GM12891 (cell line): ENCODE measurements around the gene FARP2.

Source experiments
- POLR2A ChIP-seq: IDR thresholded peaks from 2 replicates; pipeline ENCODE4 v1.6.1; 2011; ENCODE audit warnings: low read depth, low read length, control low read depth
- POLR2AphosphoS5 ChIP-seq: IDR thresholded peaks from 2 replicates; pipeline ENCODE4 v1.6.1; 2011; ENCODE audit warnings: low read depth, low read length, control low read depth
- POU2F2 ChIP-seq: IDR thresholded peaks from 2 replicates; pipeline ENCODE4 v1.6.1; 2011; ENCODE audit warnings: low read depth, mild to moderate bottlenecking, control low read depth, low read length, moderate library complexity
- TAF1 ChIP-seq: IDR thresholded peaks from 2 replicates; pipeline ENCODE4 v1.6.1; 2011; ENCODE audit warnings: low read depth, low read length, control low read depth

GRCh38 chr2:241479026-241479898 is 123.2 kb downstream of the FARP2 start:
- TF ChIP-seq POLR2AphosphoS5 (no peak), POLR2A (no peak), TAF1 (no peak), POU2F2 (no peak)
